Smooth muscle cell of the coronary artery (primary cell): ENCODE measurements around the gene DNAH6. TPM values are rescaled to one million over a fixed set of nuclear protein-coding genes. Genes with fewer than 3 reads are reported as not detected.

ENCODE experiments used
- total RNA-seq: library from RNA; depleted of rRNA; stranded (reverse); fragments of >200 nt; gene quantifications from 2 replicates; pipeline ENCODE4 v1.2.3, GENCODE V29; 2014; ENCODE audit warnings: low replicate concordance

DNAH6 gene
- under 0.01 TPM in 1 of 2 replicates, not detected in the other for total RNA-seq

GRCh38 chr2:84516234-84516986 lies at the start of gene DNAH6:
Gene DNAH6, plus strand, starts transcription at chr2:84516498. Its CDS starts 1,329 bp downstream, at chr2:84517827.

Other genes starting within 250 kb of the DNAH6 start
- 28.0 and 62.6 TPM in 2 replicates for gene SUCLG1, start 57.2 kb upstream of the DNAH6 start, total RNA-seq